Activated naive CD4-positive, alpha-beta T cell (primary cell): ENCODE measurements around the gene TPD52L2.

Experiments
- DNase-seq, 4 experiments: peaks; one replicate each; lab custom pipeline; 2025; lab: John Stamatoyannopoulos, UW

Gene TPD52L2

DNA sequence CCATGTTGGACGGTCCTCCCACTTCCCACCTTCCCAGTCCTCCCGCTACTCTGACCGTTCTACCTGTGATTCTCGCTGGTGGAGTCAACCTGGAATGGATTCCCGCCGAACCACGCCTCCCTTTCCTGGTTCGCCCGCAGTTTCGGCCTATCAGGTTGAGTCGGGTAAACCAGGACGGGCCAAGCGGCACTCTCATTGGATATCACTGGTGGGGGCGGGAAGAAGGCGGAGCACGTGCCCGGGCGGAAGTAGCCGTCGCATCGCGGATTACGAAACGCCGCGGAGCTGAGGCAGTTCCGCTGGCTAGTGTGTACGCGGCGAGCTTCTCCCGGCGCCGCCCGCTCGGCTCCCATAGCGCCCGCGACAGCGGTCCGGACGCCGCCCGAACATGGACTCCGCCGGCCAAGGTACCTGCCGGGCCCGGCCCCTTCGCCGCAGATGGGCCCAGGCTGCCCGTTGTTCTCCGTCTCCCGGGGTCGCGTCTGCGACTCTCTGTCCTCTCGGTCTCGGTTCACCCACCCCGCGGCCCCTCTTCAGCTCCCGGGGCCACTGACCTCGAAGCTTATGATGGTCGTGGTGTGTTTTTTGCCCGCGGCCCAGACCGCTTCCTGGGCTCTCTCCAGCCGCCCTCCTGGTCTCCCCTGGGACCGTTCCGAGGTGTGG is at the start of gene TPD52L2:
TSS of gene TPD52L2 (plus strand) at position 293 of the 663 bp plus-strand sequence. CDS start at position 389, 96 bp downstream.
- peak; percentile 85 to 96 (median 90) for DNase-seq

GRCh38 chr20:63815615-63816253 is 49.3 kb upstream of the TPD52L2 start:
- no peak for DNase-seq

DNA sequence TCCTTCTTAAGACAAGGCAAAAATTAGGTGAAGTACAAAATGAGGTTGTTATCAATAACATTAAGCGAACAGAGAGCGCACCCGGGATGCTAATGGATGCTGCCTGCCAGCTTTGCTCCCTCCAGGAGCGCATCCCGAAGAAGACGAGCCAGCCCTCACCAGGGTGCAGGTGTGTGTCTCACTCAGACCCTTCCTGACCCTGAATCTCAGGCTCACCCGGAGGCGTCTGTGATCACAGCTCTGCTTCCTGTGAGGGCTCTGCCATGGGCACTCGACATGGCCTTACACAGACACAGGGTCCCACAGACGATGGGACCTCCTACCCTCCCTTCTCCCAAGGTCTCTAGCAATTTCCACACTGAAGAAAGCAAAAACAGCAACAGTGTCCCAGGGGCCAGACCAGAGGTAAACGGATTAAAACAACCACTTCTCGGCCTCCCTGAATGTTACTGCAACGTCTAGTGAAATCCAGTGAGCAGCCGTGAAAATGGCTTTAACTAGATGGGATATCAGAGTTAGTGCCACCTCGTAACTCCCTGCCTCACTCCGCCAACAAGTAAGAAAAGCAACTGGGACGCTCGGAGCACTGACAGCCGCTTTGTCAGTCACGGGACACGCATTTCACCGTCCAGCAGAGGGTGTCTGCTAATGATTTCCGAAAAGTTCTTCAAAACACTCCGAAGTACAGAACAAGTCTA is 45.7 kb upstream of the TPD52L2 start:
- no peak for DNase-seq

DNA sequence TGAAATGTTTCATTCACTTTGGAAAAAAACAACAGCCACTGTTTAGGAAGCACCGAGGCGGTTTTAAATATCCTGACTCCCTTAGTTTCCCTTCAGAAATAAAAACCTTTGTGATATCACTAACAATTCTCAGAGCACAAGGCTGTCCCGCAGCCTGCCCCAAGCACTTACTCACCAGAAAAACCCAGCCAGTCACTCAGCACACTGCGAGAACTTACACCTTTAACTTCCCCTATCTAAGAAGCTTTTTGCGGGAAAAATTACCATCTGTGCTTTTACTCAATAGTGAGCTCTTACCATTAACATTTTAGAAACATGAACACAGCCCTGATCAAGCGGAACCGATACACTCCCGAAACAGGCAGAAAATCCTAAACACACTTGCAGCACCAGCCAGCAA is 43.3 kb upstream of the TPD52L2 start:
- DNase-seq = no peak

DNA sequence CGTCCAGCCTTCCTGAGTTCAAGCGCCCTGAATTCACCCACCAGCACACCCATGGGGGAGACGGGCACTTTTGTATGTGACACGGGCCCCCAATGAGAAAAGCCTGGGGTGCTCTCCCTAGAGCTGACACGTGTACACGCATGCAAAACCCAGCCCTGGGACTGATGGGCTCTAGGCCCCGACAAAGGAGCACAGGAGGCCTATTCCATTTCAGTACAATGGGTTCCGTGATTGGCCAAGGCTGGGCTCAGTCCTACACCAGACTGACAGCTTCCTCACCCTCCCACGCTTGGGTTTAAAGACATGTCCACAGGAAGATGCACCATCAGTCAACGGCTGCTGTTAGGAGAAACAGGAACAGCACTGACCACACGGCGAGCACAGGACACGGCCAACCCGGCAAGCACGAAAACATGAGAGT is 42.8 kb upstream of the TPD52L2 start:
- DNase-seq = no peak

DNA sequence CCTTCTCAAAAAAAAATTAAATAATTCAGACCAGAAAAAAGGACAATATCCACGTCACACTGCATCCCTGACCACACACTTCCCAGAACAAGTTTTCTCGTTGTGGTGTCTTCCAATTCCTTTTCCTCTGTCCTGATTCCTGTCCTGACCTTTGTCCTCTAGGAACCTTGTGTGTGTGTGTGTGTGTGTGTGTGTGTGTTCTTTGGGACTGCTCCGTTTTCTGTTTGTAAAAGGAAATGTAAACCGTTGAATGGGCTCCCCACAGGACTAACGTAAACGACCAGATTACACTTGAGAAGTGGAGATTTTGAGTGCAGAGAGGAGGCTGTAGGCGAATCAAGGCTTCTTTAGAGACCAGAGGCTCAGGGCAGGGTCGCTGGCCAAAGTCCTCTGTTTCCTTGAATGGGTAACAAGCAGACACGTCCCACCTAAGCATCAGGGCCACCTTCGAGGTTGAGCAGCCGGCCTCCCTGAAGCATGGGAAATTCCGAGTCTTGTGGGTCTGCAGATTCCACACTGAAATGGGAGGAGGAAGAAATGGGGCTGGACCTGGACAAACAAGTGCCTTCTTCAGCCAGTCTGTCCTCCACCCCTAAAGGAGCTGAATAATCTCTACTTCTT is 41.3 kb upstream of the TPD52L2 start:
- no peak for DNase-seq

DNA sequence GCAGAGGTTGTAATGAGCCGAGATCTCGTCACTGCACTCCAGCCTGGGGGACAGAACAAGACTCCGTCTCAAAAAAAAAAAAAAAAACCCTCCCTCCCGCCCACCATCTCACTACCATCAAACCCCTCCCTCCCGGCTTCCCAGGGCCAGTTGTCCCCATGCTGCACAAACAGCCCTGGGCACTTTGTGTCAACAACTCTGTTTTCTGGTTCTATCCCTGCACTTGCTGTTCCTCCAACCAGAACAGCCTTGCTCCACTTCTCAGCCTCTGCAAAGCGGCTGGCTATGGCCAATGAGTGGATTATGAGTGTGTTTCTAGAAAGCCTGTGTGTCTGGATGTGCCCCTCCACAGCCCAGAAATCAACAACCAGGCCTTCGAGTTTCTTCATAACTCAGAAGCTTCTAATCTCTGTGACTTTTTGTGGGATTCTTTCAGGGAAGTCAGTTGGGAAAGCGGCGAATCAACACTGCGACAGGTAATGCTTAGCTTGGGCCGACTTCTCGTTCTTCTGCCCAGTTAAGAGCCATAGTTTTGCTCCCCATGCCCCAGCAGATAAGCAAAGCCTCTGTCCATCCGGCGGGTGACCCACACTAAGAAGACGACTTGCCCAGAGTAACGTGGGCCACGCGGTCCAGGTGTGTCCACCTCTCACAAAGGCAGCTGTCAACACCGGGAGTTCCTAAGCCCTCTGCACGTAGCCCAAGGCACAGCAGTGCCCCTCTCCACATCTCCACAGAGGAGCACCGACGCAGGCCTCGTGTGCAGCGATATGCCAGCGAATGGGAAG is 39.5 kb upstream of the TPD52L2 start:
- no peak for DNase-seq

- no peak for DNase-seq
These were observed 38.3 kb upstream of the TPD52L2 start for GRCh38 chr20:63826753-63827152.

DNA sequence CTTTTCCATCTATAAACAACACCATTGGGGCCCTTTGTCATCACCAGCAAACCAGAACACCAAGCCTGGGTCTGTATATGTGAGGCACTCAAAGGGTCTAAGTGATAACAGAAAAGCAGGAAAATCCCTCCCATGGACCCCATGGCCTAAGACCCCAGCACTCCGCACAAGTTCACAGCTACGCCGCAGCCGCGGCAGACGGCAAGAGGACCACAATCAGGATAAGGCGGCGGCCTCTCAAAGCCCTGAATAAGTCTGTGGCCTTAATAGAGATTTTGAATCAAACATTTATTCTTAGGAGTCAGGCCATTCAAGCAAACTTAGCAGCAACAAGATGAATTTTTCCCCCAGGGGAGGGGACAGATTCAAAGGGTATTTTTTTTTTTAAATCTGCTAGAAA is 36.9 kb upstream of the TPD52L2 start:
- no peak for DNase-seq

DNA sequence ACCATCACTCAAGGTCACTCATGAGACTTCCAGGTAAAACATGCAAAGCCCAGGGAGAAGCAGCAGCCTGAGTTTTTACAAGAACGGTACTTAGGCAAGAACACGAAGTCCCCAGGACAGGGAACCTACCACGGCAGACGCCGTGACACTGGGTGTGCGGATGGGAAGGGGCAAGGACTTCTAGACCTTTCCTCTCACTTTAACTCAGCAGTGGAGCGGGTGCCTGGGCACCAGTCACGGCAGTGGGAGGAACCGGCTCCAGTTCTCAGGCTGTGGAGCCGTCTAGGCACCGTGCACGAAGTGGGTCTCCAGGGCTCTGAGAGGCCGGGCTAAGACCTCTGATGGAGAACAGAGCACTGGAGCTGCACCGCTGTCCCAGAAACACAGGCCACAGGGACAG is 36.5 kb upstream of the TPD52L2 start:
- no peak for DNase-seq

- DNase-seq = no peak
These were observed 36.1 kb upstream of the TPD52L2 start for GRCh38 chr20:63828951-63829350.

DNA sequence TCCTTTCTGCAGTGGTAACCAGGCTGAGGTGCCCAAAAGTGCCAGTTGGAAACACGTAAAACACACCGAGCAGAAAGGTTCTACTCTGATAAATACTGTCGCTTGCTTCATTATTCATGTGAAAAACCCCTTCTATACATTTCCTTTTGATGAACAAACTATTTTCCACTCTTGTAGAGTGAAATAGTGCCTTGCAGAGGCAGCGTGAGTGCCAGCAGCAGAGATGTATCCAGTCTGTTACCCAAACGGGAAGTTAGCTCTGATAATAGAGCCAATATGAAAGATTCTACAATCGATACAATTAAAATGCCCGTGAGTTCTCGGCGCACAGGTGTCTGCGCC is 35.5 kb upstream of the TPD52L2 start:
- DNase-seq = no peak

- no peak for DNase-seq
These were observed 34.9 kb upstream of the TPD52L2 start for GRCh38 chr20:63829945-63830835.

DNA sequence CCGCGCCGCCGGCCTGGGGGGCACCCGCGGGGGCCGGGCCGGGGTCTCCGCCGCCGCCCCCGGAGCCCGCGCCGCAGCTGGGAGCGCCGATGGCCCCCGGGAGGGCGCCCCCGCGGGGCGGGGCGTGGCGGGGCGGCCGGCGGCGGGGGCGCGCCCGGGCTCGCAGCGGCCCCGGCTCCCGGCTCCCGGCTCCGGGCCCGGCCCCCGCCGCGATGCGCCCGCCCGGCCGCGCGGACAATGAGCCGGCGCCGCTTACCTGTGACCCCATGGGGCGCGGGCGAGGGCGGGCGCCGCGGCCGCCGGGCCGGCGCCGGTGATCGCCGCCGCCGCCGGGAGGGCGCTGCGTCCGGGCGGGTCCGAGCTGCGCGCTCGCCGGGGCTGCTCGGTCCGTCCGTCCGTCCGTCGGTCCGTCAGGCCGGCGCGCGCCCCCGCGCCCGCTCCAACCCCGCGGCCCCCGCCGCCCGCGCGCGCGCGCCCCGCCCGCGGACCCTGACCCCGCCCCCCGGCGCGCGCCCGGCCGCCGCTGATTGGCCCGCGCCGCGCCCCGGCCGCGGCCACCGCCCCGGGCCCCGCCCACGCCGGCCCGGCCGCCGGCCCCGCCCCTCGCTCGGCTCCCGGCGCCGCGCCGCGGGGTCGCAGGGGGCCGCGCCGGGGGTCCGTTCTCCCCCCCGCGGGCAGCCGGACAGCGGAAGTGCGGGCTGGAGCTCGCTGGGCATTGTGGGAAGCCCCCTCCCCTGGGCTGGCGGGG is 34.1 kb upstream of the TPD52L2 start, which contains the start of gene ZBTB46:
TSS of gene ZBTB46 (minus strand) at position 424 of the 748 bp plus-strand sequence. CDS start 40,507 bp downstream, outside the sequence.
- DNase-seq = no peak

- no peak for DNase-seq
These were observed 33.5 kb upstream of the TPD52L2 start for GRCh38 chr20:63831646-63831992.

- DNase-seq = no peak
These were observed 32.9 kb upstream of the TPD52L2 start for GRCh38 chr20:63831993-63832686.

DNA sequence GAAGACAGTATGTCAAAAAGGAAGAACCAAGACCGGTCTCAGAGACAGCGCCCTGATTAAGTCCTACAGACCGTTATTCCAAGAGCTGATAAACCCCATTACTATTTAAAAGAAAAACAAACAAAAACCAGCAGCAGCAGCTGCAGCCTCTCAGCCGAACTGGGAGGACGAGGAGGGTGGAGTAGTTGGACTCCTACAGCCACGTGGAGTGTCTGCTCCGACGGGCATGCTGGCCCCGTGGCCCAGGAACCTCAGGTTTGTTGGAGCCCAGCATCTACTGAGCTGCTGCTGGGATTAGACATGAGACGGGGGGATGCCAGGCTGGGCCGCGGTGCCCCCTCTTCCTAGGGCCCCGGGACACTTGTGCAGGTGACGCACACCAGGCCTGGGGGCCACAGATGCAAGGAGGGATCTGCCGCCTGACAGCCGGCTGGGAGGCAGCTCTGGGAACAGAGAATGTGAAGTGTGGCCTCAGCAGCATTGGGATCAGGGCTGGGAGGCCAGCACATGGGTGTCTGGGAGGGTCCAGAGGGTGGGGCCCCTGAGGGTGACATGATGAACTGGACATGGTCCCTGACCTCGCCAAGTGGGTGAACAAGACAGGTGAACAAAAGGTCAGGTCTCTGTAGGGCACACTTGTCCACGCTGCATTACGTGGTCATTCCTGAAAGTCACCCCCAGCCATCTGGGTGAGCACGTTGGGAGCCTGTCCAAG is 31.1 kb upstream of the TPD52L2 start:
- no peak for DNase-seq

DNA sequence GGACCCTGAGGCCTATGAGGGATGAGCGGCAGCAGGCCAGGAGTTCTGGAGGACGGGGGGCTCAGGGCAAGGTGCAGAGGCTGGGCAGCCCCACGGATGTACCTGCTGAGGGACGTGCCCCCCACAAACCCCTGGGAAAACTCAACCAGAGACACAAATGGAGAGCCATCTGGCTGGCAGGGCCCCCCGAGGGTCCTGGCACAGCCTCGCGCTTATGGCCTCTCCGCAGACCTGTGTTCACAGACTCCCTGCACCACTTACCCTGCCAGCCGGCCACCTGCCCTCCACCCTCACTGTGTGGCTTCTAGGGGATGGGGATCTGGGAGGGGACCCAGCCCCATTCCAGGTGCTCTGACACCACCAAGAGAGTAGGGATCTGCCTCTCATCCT is 30.6 kb upstream of the TPD52L2 start:
- no peak for DNase-seq
